IPS-NIHi11 (cell line): Measurements from ENCODE around the gene PHF20.
"Not testable (repeated sequence)": the region's sequence is repeated elsewhere in the genome, so short reads cannot be mapped to it uniquely, and the experiment has no call there.

Experiments
- DNase-seq: peaks from one replicate; pipeline ENCODE4 v3.0.0; 2012; ENCODE audit warnings: mixed read lengths, low spot score

PHF20 gene

DNA sequence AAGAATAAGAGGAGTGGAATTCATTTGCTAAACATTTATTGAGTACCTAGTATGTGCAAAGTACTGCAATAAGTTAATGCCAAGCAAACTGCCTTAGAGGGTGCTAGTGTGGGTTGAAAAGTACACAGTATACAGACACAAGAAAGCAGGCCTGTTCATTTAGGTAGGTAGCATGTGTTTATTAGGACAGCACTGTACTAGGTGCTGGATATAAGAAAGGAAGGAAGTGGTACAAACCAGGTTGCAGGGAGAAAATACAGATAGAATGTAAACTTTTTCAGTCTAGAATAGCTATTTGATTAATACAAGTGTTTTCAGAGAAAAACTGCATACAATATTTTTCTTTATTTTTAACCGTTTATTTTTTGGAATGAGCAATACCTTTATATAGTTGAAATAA lies 68.1 kb downstream of the PHF20 start:
- no peak for DNase-seq

- DNase-seq, result no peak
Observed at GRCh38 chr20:35840421-35840820, 68.6 kb downstream of the PHF20 start.

- no peak for DNase-seq
Observed at GRCh38 chr20:35842361-35842760, 70.5 kb downstream of the PHF20 start.

DNA sequence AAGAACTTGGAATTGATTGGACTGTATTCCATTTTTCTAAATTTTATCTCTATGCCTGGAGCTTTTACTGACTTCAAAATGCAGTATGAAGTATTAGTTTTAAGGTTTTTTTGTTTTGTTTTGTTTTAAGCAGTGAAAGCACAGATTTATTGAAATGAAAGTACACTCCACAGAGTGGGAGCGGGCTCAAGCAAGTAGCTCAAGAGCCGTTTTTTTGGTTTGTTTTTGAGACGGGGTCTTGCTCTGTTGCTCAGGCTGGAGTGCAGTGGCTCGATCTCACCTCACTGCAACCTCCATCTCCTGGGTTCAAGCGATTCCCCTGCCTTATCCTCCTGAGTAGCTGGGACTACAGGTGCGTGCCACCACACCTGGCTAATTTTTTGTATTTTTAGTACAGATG lies 72.1 kb downstream of the PHF20 start:
- not testable (repeated sequence) for DNase-seq

GRCh38 chr20:35845561-35845960 lies 73.7 kb downstream of the PHF20 start:
- no peak for DNase-seq

DNA sequence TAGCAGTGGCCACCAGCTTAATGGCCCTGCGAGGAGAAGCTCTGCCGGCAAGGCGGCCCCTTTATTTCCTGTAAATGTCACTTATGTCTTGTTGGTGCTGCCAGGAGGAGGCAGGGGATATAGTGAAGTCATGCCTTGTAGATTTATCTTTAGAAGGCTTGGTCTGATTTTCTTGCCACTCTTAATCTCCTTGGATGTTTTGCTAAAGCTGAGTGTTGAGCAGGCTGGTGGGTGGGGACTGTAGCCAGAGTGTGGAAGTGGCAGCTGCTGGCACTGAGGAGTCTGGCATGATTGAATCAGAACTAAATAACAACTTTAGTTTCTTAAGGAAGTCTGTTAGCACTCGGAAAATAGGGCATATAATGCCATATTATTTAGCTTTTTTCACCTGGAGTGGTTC lies 77.9 kb downstream of the PHF20 start:
- no peak for DNase-seq

- DNase-seq, result not testable (repeated sequence)
Observed at GRCh38 chr20:35851659-35852058, 79.8 kb downstream of the PHF20 start.

DNA sequence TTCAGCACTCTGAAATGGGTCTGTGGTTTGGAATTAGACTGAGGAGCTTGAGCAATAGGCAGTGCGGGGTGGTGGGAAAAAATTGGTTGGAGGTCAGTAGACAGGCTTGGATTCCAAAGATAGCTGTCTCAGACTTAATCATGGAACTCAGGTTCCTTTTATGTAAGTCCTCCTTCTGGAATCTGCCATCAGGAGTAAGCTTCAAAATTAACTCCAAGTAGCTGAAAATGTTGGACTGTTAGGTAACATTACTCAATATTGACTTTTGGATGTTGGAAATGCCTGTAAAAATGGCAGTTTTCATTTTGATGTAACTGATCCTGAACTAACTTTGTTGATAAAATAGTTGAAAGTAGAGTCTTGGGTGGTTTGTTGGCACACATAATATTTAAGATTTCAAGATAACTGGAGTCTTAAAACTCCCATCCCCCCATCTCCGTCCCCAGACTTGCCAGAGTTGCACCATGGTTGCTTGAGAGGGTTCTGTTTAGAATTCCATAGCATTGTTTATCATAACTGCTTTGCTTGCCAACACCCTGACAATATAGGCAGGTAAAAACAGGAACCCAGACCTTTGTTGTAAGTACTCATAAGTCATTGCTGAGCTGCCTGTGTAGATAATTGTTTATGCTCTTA lies 83.0 kb downstream of the PHF20 start:
- no peak for DNase-seq

GRCh38 chr20:35855641-35856040 lies 83.8 kb downstream of the PHF20 start:
- not testable (repeated sequence) for DNase-seq

DNA sequence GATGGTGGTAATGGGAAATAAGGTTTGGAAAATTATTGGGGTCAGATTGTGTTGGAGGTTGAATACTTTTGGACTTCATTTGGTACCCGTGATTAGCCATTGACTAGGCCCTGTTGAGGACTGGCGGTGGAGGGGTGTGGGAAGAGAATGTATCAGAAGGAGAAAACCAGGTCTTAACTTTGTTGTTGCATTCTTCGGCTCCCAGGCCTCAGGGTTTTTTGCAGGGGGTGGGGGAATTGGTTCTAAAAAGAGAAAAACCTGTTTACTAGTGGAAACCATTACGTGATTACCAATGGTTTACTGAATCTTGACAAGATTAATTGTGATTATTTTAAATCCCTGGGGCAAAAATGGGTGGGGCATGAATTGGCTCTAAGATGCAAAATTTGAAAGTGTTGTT lies 85.1 kb downstream of the PHF20 start:
- no peak for DNase-seq

DNA sequence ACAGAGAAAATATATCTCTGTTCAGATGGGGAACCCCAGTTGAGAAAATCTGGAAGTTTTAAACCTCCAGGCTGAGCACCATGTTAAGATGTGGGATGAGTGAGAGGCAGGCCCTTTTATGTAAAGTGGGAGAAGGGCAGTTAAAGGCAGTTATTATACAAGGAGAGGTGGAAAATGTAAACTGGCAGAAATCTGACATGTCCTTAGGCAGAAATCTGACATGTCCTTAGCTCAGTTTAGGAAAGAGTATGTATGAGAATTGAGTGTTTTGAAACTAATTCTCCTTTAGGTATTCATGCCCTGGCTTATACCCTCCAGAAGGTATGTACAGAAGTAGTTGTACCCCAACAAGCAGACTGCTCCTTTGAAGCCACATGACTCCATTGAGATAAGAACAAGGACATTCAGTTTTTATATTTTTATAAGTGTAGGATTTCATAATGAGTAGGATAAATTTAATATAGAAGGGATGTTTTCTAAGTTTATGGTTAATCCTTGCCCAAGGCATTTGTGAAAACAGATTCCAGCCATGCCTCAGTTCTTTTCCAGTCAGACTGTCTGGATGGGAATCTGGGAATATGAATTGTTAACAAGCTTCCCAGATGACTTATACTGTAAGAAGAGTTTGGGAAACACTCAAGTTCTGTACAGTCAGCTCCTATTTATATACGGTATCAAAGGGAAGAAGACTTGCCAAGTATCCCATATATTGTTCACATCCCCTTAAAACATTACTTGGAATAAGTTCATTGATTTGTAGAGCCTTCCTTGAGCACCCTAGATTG lies 94.8 kb downstream of the PHF20 start:
- DNase-seq, result no peak

GRCh38 chr20:35870541-35871258 lies 98.9 kb downstream of the PHF20 start:
- DNase-seq, result no peak

GRCh38 chr20:35871259-35871771 lies 99.5 kb downstream of the PHF20 start:
- DNase-seq, result no peak

GRCh38 chr20:35876033-35876320 lies 104.2 kb downstream of the PHF20 start:
- no peak for DNase-seq

DNA sequence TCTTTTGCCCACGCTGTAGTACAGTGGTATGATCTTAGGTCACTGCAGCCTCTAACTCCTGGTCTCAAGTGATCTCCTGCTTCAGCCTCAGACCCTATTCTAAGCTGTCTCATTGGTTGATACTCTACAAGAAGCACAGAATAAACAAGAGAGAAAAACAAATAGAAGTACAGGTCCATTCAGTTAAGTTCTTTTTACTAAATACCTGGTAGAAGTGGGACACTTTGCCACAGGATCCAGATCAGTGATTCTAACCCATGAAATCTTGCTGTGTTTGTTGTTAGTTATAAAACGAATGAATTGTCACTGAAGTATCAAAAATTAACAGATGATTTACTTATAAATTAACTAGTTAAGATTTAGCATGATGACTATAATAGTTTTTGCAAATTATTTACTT lies 105.8 kb downstream of the PHF20 start:
- DNase-seq, result no peak

DNA sequence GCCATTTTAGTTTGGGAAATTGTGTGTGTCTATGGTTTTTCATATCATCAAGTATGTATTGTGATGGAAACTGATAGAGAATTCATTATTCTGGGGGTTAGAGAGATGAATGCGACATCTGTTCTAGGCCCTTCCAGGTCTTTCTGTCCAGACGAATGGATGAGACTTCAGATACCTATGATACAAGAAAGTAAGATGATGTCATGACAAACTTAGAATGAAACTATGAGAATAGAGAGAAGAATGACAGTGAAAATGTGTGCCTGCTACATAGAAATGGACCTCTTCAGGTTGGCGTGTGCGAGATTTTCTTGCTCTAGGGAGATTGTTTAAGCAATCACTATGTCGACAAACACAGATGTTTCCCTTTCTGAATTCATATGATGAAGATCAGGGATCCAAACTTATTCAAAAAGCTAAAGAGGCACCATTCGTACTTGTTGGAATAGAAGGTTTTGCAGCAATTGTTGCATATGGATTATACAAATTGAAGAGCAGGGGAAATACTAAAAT lies 106.4 kb downstream of the PHF20 start:
- no peak for DNase-seq

DNA sequence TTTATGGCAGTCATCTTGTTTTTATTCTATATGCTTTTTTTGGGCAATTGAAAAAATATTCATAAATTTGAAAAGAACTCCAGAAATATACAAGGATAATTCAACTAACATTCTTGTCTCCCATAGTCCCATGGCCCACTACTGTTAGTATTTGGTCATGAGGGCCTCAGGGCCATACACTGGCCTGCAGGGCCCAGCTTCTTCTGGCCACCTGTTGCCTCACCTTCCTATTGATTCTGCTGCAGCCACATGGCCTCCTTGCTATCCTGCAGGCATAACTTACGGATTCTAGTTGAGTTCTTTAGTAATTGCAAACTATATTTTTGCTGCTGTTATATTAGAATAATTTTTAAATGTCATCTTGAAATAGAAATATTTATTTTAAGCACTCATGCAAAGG lies 109.9 kb downstream of the PHF20 start:
- DNase-seq, result no peak

DNA sequence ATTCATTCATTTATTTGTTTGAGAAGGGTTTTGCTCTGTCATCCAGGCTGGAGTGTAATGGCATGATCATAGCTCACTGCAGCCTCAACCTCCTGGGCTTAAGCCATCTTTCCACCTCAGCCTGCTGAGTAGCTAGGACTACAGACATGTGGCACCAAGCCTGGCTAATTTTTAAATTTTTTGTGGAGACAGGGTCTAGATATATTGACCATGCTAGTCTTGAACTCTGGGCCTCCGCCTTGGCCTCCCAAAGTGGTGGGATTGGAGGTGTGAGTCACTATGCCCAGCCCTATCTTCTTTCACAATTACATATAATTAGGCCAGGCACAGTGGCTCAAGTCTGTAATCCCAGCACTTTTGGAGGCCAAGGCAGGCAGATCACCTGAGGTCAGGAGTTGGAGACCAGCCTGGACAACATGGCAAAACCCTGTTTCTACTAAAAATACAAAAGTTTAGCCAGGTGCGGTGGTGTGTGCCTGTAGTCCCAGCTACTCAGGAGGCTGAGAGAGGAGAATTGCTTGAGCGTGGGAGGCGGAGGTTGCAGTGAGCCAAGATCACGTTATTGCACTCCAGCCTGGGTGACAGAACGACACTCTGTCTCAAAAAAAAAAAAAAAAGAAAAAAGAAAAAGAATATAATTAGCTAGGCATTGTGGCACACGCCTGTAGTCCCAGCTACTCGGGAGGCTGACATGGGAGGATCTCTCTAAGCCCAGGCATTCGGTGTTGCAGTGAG lies 110.8 kb downstream of the PHF20 start:
- not testable (repeated sequence) for DNase-seq

DNA sequence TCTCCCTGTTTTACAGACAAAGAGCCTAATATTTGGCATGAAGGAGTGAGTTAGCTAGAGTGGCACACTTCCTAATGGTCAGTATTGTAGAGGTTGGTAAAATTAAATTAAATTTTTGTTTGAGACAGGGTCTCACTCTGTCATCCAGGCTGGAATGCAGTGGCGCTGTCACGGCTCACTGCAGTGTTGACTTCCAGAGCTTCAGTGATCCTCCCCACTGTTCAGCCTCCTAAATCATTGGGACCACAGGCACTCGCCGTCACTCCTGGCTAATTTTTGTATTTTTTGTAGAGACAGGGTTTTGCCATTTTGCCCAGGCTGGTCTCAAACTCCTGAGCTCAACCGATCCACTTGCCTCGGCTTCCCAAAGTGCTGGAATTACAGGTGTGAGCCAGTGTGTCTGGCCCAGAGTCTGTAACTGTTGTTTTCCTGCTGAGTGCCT lies 111.5 kb downstream of the PHF20 start:
- no peak for DNase-seq

DNA sequence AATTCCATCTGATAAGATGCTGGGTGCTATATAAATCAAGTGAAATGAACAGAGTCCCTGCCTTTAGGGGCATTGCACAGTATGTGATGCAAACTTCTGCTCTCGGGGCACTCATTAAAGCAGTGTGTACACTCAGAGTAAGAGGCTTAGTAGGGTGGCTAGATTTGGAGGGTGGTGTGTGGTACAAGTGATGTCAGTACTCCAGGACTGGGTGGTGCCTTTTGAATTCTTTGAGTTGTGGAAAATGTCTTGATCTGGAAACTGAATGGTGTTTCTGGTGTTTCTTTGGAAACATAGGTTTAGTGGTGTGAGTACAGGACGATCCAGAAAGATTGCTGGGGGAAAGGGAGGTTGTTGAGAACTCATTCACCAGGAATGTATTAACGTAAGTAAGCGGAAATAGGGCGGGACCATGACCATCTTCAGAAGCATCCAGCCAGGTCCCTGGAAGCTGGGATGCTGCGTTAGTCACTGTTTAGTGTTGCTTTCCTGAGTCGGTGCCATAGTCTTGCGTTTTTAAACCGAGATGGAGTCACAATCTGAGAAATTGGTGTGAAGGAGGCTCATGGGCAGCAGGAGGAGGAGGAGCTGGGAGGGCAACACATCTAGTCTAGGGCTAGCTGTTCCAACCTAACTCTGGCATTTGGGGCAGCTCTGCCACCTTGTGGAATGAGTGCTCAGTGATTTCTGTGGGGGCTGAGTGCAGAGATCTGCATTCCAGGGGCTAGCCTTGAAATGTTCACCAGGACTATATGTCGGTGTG lies 112.1 kb downstream of the PHF20 start:
- peak; percentile 82 for DNase-seq

- DNase-seq, result no peak
Observed at GRCh38 chr20:35884541-35884865, 112.7 kb downstream of the PHF20 start.

DNA sequence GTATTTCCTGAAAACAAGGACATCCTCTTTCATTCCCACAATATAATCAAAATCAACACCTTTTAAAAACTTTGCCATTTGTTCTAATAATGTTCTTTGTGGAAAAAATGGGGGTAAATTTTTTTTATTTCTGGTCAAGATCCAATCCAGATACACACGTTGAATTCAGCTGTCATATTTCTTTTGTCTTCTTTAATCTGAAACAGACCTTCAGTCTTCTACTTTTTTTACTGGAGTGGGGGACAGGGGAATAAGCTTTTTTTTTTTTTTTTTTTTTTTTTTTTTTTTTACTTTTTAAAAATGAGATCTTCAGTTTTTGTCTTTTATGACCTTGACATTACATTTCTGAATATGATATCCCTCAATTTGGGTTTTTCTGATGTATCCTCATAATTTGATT lies 113.4 kb downstream of the PHF20 start:
- no peak for DNase-seq
